H9 (cell line): ENCODE data around the gene WNT4. TPM values are rescaled to one million over a fixed set of nuclear protein-coding genes. Genes with fewer than 3 reads are reported as not detected.

ENCODE experiments used
- DNase-seq: peaks from one replicate; pipeline ENCODE4 v3.0.0-alpha.2; 2017
- H2AFZ ChIP-seq: one replicate; pipeline ENCODE4 v1.6.1; 2013; ENCODE audit warnings: mild to moderate bottlenecking, low read length, control low read depth, moderate library complexity
- H2AK5ac ChIP-seq: 2 replicates; pipeline ENCODE4 v1.6.1; 2013; ENCODE audit warnings: low read length, control low read depth, mixed read lengths; ENCODE audit not compliant: insufficient read length
- H2BK120ac ChIP-seq: one replicate; pipeline ENCODE4 v1.6.1; 2013; ENCODE audit warnings: low read depth, mild to moderate bottlenecking, low read length, control low read depth, inconsistent platforms; ENCODE audit not compliant: poor library complexity, severe bottlenecking
- H2BK12ac ChIP-seq: 2 replicates; pipeline ENCODE4 v1.6.1; 2013; ENCODE audit warnings: low read length, control low read depth, mixed read lengths, low read depth; ENCODE audit not compliant: insufficient read length
- H2BK15ac ChIP-seq: 2 replicates; pipeline ENCODE4 v1.6.1; 2013; ENCODE audit warnings: low read depth, low read length, control low read depth
- H2BK20ac ChIP-seq: one replicate; pipeline ENCODE4 v1.6.1; 2013; ENCODE audit warnings: low read depth, mild to moderate bottlenecking, low read length, control low read depth, inconsistent platforms; ENCODE audit not compliant: poor library complexity, severe bottlenecking
- H2BK5ac ChIP-seq: 2 replicates; pipeline ENCODE4 v1.6.1; 2013; ENCODE audit warnings: low read length, control low read depth, mixed read lengths; ENCODE audit not compliant: insufficient read length
- H3K14ac ChIP-seq: 2 replicates; pipeline ENCODE4 v1.6.1; 2013; ENCODE audit warnings: low read length, control low read depth; ENCODE audit not compliant: insufficient read depth
- H3K18ac ChIP-seq: 2 replicates; pipeline ENCODE4 v1.6.1; 2013; ENCODE audit warnings: low read depth, mild to moderate bottlenecking, mixed read lengths, low read length, control low read depth; ENCODE audit not compliant: insufficient read length
- H3K23ac ChIP-seq: 2 replicates; pipeline ENCODE4 v1.6.1; 2013; ENCODE audit warnings: low read length, control low read depth, mixed read lengths, low read depth; ENCODE audit not compliant: insufficient read length
- H3K23me2 ChIP-seq: 2 replicates; pipeline ENCODE4 v1.6.1; 2013; ENCODE audit warnings: low read depth, mild to moderate bottlenecking, mixed read lengths, low read length, control low read depth; ENCODE audit not compliant: insufficient read length, poor library complexity, severe bottlenecking
- H3K27ac ChIP-seq: 2 replicates; pipeline ENCODE4 v1.5.1; 2013; ENCODE audit warnings: low read length, control low read depth, mixed read lengths, low read depth; ENCODE audit not compliant: insufficient read length
- H3K27me3 ChIP-seq: 2 replicates; pipeline ENCODE4 v1.6.1; 2013; ENCODE audit warnings: low read length, control low read depth, inconsistent platforms; ENCODE audit not compliant: insufficient read depth
- H3K4ac ChIP-seq: 2 replicates; pipeline ENCODE4 v1.6.1; 2013; ENCODE audit warnings: low read depth, mild to moderate bottlenecking, control low read depth, inconsistent platforms, low read length, moderate library complexity
- H3K4me1 ChIP-seq: 2 replicates; pipeline ENCODE4 v1.6.1; 2013; ENCODE audit warnings: low read length, control low read depth, inconsistent platforms; ENCODE audit not compliant: insufficient read depth
- H3K4me2 ChIP-seq: 2 replicates; pipeline ENCODE4 v1.6.1; 2013; ENCODE audit warnings: low read length, control low read depth, mixed read lengths; ENCODE audit not compliant: insufficient read length, insufficient read depth
- H3K56ac ChIP-seq: 2 replicates; pipeline ENCODE4 v1.6.1; 2013; ENCODE audit warnings: low read depth, mild to moderate bottlenecking, mixed read lengths, low read length, control low read depth; ENCODE audit not compliant: insufficient read length
- H3K79me1 ChIP-seq: 2 replicates; pipeline ENCODE4 v1.6.1; 2013; ENCODE audit warnings: low read depth, mild to moderate bottlenecking, moderate library complexity, low read length, control low read depth, inconsistent platforms; ENCODE audit not compliant: insufficient read depth, poor library complexity, severe bottlenecking
- H3K79me2 ChIP-seq: 2 replicates; pipeline ENCODE4 v1.6.1; 2013; ENCODE audit warnings: low read length, control low read depth, inconsistent platforms; ENCODE audit not compliant: insufficient read depth
- H3K9ac ChIP-seq: 2 replicates; pipeline ENCODE4 v1.6.1; 2013; ENCODE audit warnings: low read length, control low read depth, mixed read lengths; ENCODE audit not compliant: insufficient read length; ENCODE audit errors: extremely low read depth
- H3K9me3 ChIP-seq: one replicate; pipeline ENCODE4 v1.6.1; 2013; ENCODE audit warnings: low read depth, low read length, inconsistent platforms; ENCODE audit not compliant: control insufficient read depth
- H3T11ph ChIP-seq: one replicate; pipeline ENCODE4 v1.6.1; 2013; ENCODE audit warnings: mild to moderate bottlenecking, low read length, control low read depth, inconsistent platforms
- H4K20me1 ChIP-seq: one replicate; pipeline ENCODE4 v1.6.1; 2013; ENCODE audit not compliant: control insufficient read depth, insufficient read length, insufficient read depth
- H4K5ac ChIP-seq: 2 replicates; pipeline ENCODE4 v1.6.1; 2013; ENCODE audit warnings: low read depth, mild to moderate bottlenecking, mixed read lengths, low read length, control low read depth; ENCODE audit not compliant: insufficient read length
- H4K8ac ChIP-seq: replicated peaks from 2 replicates; pipeline ENCODE4 v1.6.1; 2013; ENCODE audit warnings: low read length, control low read depth, mixed read lengths, low read depth; ENCODE audit not compliant: insufficient read length
- H4K91ac ChIP-seq: 2 replicates; pipeline ENCODE4 v1.6.1; 2013; ENCODE audit warnings: low read depth, mild to moderate bottlenecking, moderate library complexity, mixed read lengths, low read length, control low read depth; ENCODE audit not compliant: insufficient read length
- H3K27ac Mint-ChIP-seq, 3 experiments: 2 replicates in 2 of 3; 3 replicates in 1 of 3; pipeline ENCODE4 v1.8.0; 2020 to 2021; ENCODE audit warnings: mixed read lengths in 3 of 3, mild to moderate bottlenecking in 1 of 3, moderate library complexity in 1 of 3
- H3K27me3 Mint-ChIP-seq: 2 replicates; pipeline ENCODE4 v1.8.0; 2021; ENCODE audit warnings: low read depth, mild to moderate bottlenecking, moderate library complexity, mixed read lengths
- H3K36me3 Mint-ChIP-seq, 3 experiments: 2 replicates in 2 of 3; 3 replicates in 1 of 3; pipeline ENCODE4 v1.8.0; 2020 to 2021; ENCODE audit warnings: low read depth in 3 of 3, mixed read lengths in 3 of 3; ENCODE audit not compliant: insufficient read depth in 1 of 3
- H3K4me1 Mint-ChIP-seq, 2 experiments: 2 replicates each; pipeline ENCODE4 v1.8.0; 2020; ENCODE audit warnings: mixed read lengths in 2 of 2
- H3K4me3 Mint-ChIP-seq, 2 experiments: 2 replicates in 1 of 2; 3 replicates in 1 of 2; pipeline ENCODE4 v1.8.0; 2020 to 2021; ENCODE audit warnings: mild to moderate bottlenecking in 2 of 2, mixed read lengths in 2 of 2, moderate library complexity in 1 of 2
- H3K9me3 Mint-ChIP-seq, 2 experiments: 2 replicates in 1 of 2; 3 replicates in 1 of 2; pipeline ENCODE4 v1.8.0; 2020; ENCODE audit warnings: mild to moderate bottlenecking in 2 of 2, mixed read lengths in 2 of 2, moderate library complexity in 1 of 2
- CTCF ChIP-seq: fragments of 200-600 bp; sonication (generic); conservative IDR thresholded peaks from 3 replicates; pipeline ENCODE4 v1.8.0; 2021; ENCODE audit warnings: antibody characterized with exemption, mild to moderate bottlenecking
- WGBS: extraction: QIAGEN DNeasy Blood & Tissue Kit; methylation state at CpG from one replicate; pipeline ENCODE4 v1.1.7; 2013; ENCODE audit warnings: missing lambda C conversion rate, low lambda C conversion rate, mixed read lengths; ENCODE audit not compliant: insufficient read length; ENCODE audit errors: extremely low coverage; 5-methylcytosine and 5-hydroxymethylcytosine counted together
- total RNA-seq: library from RNA; stranded (reverse); gene quantifications from 2 replicates; pipeline ENCODE4 v1.2.1, GENCODE V29; 2021

Gene WNT4
- total RNA-seq, 1 experiment from 2014 or later = 1.4 TPM

GRCh38 chr1:22104094-22104493 is 38.8 kb downstream of the WNT4 start:
- Histone ChIP-seq H3K4ac (no peak overlapping the region), H4K8ac (no peak overlapping the region), H3K9me3 (no peaks in the 10 kb centered on the region), H3K27me3 (no peaks in the 10 kb centered on the region), H2AK5ac (no peak overlapping the region), H2BK5ac (no peak overlapping the region), H3K4me2 (no peak overlapping the region), H4K5ac (no peak overlapping the region), H3K27ac (no peak overlapping the region), H2AFZ (no peak overlapping the region), H3K18ac (no peak overlapping the region), H2BK12ac (no peak overlapping the region), H4K20me1 (no peaks in the 10 kb centered on the region), H2BK15ac (no peak overlapping the region), H2BK20ac (no peak overlapping the region), H3K9ac (no peak overlapping the region), H3K23ac (no peak overlapping the region), H3K56ac (no peak overlapping the region), H3K79me2 (no peaks in the 10 kb centered on the region), H3K4me1 (no peaks in the 10 kb centered on the region), H3T11ph (no peak overlapping the region), H4K91ac (no peak overlapping the region), H3K23me2 (no peaks in the 10 kb centered on the region), H2BK120ac (no peak overlapping the region), H3K14ac (no peak overlapping the region), H3K79me1 (peaks cover 6% of the 10 kb centered on the region)
- TF ChIP-seq CTCF = no peak
- Mint-ChIP-seq H3K9me3 (no peaks in the 10 kb centered on the region), H3K36me3 (peaks cover 0 to 6% (median 6%) of the 10 kb centered on the region in 3 experiments; a peak in 6 of 7 replicates), H3K4me3 (no peak overlapping the region), H3K27me3 (no peaks in the 10 kb centered on the region), H3K27ac (peak overlapping the region in 1 of 3 experiments; percentile 96; a peak in 3 of 7 replicates), H3K4me1 (peaks cover 11 to 14% of the 10 kb centered on the region in 2 experiments)
- no CpG with 5 or more reads among the region's 6 CpGs for WGBS
- DNase-seq = no peak
